HL-60/S4 treated with retinoic acid at 250 ng/mL for 4 days and 3 days (cell line): Measurements from ENCODE around the gene SPEG.

ENCODE experiments used
- in situ Hi-C: fragments of 300-500 bp; cut with MboI; formaldehyde crosslinking; loops from 2 replicates; pipeline ENCODE4 v1.7.0; 2022; ENCODE audit warnings: low sequenced_read_pairs

The SPEG gene

DNA sequence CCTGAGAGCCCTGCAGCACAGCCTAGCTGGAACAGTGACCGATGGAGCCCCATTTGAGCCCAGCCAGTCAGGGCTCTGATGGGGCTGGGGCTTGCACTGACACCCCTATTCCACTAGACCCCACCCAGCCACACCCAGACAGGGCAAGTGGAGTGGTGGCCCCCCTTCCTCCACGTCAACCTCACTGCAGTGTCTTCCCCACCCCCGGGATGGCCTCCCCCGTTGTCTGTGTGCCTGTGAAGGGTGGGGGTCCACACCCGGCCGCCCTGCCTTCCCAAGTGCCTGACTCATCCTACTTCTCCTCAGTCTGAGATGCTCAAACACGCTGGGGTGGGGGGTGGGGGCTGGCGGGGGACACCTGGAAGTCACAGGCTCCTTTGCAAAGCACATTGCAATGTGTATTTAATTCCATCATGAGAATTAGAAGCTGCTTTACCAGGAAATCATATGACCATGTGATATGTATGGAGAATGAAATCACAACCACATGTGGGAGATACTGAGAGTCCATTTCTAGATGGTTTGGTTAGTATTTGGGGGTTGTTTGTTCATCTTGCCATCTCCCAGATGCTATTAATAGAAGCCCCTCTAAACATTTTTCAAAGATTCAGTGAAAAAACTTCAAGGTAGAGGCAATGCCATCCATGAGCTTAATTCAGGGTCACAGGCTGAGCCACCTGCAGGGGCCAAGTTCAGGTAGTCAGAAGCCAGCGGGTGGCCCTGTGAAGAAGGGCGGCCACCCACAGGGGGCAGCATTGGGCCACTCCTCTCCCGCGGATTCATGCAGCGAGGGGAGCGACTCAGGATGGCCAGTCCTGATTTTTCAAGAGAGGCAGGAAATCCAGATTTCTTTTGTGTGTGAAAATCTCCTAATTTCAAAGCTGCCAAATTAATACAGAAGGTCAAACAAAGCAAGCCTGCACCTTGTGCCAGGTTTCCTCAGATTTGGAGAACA is 41.3 kb downstream of the SPEG start:
- in situ Hi-C loops = no loop called here

DNA sequence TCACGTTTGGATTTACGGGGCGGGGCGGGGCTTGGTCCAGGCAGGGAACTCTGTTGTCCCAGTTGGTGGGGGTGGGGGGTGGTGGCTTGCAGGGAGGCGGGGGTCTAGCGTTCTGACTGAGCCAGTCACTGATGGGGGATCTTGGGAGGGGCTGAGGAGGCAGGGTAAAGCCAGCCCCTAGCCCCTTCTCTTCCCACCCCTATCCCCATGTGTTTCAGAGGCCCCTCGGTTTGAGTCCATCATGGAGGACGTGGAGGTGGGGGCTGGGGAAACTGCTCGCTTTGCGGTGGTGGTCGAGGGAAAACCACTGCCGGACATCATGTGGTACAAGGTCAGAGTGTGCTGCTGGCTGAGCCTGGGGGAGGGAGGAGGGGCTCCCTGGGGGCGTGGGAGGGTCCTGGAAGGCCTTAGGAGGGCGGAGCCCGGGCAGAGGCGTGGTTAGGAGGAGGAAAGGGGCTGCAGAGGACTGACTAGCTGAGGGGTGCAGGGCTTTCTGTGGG is 42.1 kb downstream of the SPEG start:
- in situ Hi-C loops = no loop called here

DNA sequence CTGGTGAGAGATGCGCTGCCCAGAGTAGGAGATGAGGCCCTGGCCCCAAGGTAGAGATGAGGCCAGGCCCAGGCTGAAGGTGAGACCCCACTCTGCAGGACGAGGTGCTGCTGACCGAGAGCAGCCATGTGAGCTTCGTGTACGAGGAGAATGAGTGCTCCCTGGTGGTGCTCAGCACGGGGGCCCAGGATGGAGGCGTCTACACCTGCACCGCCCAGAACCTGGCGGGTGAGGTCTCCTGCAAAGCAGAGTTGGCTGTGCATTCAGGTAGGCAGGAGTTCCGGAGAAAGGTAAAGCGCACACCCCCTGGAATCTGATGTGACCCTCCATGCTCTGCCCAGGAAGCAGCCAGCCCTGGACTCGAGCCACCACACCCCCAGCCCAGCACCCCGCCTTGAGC is 42.5 kb downstream of the SPEG start:
- in situ Hi-C loops = no loop called here

DNA sequence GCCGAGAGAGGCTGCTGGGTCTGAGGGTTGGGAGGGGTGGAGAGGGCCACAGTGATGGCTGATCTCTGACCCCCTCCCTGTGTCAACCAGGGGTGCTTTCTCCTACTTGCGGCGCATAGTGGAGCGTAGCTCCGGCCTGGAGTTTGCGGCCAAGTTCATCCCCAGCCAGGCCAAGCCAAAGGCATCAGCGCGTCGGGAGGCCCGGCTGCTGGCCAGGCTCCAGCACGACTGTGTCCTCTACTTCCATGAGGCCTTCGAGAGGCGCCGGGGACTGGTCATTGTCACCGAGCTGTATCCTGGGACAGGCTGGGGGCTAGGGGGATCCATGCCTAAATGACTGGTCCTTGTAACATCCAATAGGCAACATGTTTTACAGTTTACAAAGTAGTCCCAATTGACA is 43.2 kb downstream of the SPEG start:
- in situ Hi-C loops = no loop called here

DNA sequence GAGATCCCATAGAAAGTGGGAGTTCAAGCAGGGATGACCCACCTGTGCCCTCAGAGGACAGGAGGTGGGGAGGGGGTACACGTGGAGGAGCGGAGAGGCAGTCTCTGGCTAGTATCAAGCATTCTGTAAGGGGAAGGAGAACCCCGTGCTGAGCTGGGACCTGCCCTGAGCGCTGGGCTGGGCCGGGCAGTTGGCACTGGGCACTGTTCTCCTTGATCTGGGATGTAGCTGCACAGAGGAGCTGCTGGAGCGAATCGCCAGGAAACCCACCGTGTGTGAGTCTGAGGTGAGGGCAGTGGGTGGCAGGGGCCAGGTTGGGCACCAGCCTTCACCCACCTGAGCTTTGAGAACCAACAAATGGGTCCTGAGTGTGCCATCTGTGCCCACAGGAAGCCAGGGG is 44.3 kb downstream of the SPEG start:
- in situ Hi-C loops = no loop called here

DNA sequence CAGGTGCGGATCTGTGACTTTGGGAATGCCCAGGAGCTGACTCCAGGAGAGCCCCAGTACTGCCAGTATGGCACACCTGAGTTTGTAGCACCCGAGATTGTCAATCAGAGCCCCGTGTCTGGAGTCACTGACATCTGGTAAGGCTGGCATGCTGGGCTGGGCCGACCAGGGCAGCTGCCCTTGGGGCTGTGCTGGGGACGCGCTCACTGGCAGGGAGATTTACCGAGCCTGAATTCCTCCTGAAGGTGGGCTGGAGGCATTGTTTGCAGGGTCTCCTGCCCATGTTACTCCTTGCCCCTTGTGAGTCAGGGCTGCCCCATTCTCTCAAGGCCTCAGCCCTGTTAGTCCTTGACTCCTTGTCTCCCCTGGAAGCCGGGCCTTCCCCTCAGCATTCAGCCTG is 45.4 kb downstream of the SPEG start:
- in situ Hi-C loops = no loop called here

DNA sequence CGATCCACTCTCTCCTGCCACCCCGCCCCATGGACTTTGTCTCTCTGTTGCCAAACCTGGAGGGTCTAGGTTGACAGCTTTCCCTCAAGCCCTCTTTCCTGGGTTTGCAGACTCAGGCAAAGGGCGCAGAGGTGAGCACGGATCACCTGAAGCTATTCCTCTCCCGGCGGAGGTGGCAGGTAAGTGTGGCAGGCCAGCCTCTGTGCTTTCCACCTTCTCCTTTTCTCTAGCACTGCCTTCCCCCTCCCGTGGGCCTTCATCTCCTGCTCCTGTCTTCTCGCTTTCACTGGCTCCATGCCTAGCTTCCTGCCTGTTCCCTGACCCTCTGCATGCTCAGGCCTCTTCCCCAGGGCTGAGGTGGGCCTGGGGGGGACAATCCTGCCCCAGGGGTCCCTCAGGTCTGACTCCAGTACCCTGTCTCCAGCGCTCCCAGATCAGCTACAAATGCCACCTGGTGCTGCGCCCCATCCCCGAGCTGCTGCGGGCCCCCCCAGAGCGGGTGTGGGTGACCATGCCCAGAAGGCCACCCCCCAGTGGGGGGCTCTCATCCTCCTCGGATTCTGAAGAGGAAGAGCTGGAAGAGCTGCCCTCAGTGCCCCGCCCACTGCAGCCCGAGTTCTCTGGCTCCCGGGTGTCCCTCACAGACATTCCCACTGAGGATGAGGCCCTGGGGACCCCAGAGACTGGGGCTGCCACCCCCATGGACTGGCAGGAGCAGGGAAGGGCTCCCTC is 48.2 kb downstream of the SPEG start:
- in situ Hi-C loops = no loop called here

DNA sequence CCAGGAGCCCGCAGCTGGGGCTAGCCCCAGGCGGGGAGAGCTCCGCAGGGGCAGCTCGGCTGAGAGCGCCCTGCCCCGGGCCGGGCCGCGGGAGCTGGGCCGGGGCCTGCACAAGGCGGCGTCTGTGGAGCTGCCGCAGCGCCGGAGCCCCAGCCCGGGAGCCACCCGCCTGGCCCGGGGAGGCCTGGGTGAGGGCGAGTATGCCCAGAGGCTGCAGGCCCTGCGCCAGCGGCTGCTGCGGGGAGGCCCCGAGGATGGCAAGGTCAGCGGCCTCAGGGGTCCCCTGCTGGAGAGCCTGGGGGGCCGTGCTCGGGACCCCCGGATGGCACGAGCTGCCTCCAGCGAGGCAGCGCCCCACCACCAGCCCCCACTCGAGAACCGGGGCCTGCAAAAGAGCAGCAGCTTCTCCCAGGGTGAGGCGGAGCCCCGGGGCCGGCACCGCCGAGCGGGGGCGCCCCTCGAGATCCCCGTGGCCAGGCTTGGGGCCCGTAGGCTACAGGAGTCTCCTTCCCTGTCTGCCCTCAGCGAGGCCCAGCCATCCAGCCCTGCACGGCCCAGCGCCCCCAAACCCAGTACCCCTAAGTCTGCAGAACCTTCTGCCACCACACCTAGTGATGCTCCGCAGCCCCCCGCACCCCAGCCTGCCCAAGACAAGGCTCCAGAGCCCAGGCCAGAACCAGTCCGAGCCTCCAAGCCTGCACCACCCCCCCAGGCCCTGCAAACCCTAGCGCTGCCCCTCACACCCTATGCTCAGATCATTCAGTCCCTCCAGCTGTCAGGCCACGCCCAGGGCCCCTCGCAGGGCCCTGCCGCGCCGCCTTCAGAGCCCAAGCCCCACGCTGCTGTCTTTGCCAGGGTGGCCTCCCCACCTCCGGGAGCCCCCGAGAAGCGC is 49.1 kb downstream of the SPEG start:
- in situ Hi-C loops = no loop called here

DNA sequence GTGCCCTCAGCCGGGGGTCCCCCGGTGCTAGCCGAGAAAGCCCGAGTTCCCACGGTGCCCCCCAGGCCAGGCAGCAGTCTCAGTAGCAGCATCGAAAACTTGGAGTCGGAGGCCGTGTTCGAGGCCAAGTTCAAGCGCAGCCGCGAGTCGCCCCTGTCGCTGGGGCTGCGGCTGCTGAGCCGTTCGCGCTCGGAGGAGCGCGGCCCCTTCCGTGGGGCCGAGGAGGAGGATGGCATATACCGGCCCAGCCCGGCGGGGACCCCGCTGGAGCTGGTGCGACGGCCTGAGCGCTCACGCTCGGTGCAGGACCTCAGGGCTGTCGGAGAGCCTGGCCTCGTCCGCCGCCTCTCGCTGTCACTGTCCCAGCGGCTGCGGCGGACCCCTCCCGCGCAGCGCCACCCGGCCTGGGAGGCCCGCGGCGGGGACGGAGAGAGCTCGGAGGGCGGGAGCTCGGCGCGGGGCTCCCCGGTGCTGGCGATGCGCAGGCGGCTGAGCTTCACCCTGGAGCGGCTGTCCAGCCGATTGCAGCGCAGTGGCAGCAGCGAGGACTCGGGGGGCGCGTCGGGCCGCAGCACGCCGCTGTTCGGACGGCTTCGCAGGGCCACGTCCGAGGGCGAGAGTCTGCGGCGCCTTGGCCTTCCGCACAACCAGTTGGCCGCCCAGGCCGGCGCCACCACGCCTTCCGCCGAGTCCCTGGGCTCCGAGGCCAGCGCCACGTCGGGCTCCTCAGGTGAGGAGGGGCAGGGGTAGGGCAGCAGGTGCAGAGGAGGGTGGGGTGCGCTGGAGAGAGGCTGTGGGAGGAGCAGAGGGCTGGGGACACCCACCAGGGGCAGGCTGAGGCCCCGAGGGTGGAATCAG is 49.9 kb downstream of the SPEG start:
- in situ Hi-C loops = no loop called here

DNA sequence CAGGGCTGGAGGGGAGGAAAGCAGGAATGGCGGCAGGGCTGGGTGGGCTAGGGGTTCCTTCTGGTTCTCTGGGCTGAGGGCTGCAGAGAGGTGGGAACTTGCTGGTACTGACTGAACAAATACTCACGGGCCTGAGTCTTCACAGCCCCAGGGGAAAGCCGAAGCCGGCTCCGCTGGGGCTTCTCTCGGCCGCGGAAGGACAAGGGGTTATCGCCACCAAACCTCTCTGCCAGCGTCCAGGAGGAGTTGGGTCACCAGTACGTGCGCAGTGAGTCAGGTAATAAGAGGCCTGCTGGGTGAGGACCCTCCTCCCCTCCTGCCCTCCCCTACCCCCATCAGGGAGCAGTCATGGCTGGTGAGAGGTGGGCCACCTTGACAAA is 50.5 kb downstream of the SPEG start:
- in situ Hi-C loops = no loop called here

DNA sequence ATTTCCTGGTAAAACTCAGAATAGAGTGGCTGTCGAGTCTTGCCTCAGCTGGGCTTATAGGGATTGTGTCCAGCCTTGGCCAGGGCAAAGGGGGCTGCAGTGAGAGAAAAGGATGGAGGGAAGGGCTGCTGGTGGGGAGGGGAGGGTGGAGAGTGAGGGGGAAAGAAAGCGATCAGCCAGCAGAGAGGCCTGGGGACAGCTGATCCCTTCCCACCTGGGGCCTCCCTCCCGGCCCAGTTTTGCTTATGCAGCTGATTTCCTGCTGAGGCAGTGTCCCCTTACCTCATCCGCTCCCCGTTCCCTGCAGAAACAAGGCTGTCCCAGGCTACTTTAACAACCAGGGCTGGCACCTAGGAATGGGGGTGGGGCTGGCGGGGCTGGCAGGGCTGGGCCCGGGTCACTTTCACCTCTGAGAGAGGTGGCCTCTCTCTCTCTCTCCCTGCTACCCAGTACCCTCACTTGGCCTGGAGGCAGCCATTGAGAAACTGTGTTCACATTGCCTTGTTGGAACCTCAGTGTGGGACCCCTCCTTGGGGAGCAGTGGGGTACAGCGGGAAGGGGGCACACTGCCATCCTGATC is 51.8 kb downstream of the SPEG start:
- in situ Hi-C loops = no loop called here

DNA sequence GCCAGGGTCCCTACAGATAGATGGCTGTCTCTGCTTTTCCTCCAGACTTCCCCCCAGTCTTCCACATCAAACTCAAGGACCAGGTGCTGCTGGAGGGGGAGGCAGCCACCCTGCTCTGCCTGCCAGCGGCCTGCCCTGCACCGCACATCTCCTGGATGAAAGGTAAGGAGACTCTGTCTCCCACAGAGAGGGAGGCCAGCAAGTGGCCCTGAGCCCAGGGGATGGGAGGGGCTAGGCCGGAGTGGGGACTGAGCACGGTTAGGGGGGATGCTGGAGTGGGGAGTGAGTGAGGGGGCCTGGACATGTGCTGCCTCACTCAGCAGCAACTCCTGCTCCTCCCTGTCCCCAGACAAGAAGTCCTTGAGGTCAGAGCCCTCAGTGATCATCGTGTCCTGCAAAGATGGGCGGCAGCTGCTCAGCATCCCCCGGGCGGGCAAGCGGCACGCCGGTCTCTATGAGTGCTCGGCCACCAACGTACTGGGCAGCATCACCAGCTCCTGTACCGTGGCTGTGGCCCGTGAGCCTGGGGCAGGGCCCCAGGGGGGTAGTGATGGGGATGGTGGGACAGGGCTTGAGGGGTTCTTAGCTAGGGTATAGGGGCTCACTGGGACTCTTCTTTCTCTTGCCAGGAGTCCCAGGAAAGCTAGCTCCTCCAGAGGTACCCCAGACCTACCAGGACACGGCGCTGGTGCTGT is 53.7 kb downstream of the SPEG start:
- in situ Hi-C loops = no loop called here

DNA sequence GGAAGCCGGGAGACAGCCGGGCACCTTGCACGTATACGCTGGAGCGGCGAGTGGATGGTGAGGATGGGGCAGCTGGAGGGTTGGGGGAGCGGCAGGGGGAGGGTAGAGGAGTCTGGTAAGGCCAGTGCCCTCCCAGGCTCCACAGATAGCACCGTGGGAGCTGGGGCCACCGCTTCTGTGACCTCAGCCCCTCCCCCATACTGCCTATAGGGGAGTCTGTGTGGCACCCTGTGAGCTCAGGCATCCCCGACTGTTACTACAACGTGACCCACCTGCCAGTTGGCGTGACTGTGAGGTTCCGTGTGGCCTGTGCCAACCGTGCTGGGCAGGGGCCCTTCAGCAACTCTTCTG is 54.2 kb downstream of the SPEG start:
- in situ Hi-C loops = no loop called here

DNA sequence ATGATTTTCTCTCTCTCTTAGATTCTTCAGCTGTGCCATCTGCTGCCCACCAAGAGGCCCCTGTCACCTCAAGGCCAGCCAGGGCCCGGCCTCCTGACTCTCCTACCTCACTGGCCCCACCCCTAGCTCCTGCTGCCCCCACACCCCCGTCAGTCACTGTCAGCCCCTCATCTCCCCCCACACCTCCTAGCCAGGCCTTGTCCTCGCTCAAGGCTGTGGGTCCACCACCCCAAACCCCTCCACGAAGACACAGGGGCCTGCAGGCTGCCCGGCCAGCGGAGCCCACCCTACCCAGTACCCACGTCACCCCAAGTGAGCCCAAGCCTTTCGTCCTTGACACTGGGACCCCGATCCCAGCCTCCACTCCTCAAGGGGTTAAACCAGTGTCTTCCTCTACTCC is 54.7 kb downstream of the SPEG start:
- in situ Hi-C loops = no loop called here

DNA sequence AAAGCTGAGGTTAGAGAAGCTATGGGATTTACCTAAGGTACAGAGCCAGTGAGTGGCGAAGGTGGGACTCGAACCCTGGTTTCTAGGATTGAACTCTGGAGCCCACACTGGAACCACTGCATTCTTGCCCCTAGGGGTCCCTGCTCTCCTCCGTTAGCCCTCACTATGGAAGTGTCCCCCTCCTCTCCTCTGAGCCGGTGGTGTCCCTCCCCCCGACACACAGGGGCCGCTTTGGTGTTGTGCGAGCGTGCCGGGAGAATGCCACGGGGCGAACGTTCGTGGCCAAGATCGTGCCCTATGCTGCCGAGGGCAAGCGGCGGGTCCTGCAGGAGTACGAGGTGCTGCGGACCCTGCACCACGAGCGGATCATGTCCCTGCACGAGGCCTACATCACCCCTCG is 55.5 kb downstream of the SPEG start:
- in situ Hi-C loops = no loop called here

DNA sequence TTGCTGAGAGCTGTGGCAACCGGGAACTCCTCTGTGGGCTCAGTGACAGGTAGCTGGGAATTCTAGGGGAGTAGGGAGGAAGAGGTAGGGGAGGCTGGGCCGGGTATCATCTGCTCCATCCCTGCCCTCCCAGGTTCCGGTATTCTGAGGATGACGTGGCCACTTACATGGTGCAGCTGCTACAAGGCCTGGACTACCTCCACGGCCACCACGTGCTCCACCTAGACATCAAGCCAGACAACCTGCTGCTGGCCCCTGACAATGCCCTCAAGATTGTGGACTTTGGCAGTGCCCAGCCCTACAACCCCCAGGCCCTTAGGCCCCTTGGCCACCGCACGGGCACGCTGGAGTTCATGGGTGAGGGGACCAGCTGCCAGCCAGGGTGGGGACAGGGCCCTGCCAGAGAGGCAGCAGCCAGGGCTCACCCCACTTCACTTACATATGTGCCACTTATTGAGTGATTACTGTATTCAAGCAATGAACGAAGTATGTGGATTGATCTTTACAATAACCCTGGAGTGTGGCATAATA is 56.0 kb downstream of the SPEG start:
- in situ Hi-C loops = no loop called here

DNA sequence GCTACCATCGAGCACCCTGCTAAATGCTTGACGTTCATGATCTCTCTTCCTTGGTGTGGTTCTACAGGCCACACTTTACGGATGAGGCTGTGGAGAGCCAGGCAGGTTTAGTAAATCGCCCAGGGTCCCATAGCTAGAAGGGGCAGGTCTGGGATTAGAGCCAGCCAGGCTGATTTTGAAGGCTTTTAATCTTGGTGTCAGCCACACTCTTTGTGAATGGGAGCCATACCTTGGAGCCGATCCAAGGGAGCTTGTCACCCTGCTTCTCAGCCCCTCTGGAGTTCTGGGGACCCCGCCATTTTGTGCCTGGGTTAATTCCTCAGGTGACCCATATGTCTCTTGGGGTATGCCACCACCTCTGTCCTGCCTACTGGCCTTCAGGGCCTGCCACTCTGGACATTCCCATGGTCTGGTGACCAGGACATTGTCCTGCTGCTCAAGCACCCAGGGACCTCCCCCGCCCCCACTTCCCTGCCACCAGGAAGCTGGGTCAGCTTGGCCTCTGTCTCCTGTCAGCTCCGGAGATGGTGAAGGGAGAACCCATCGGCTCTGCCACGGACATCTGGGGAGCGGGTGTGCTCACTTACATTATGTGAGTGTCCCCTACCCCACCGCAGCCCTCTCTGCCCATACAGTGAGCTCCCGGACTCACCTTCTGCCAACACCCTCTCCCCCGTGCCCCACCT is 56.8 kb downstream of the SPEG start:
- in situ Hi-C loops = no loop called here

DNA sequence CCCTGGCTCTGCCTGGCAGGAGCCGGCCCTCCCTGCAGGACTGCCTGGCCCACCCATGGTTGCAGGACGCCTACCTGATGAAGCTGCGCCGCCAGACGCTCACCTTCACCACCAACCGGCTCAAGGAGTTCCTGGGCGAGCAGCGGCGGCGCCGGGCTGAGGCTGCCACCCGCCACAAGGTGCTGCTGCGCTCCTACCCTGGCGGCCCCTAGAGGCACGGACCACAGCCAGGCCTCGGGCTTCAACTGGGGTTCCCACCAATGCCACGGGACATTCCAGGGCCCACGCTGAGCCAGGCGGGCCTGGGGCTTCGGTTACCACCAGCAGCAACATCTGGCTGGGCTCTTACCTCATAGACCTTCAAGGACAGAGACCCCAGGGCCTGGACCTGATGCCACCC is 57.9 kb downstream of the SPEG start:
- in situ Hi-C loops = no loop called here

DNA sequence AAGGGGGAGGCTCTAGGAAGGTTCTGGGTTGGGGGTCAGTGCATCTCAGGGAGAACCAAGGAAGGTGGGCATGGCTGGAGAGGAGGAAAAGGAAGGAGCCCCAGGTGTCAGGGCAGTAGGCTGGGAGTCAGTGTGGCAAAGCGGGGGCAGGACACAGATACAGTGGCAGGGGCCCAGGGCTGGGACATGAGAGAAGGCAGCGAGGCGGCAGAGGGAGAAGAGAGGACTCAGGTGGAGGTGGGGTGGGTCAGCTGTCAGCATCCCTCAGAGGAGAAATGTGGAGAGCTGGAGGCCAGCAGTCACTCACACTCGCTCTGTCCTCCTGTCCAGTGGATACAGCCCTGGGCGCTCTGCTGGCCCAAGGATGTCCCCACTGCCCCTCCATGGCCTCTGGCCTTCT is 58.4 kb downstream of the SPEG start:
- in situ Hi-C loops = no loop called here
